Left forelimb (tissue), 1 donor: ENCODE measurements around the gene GULP1.
"Not testable (repeated sequence)": the region's sequence is repeated elsewhere in the genome, so short reads cannot be mapped to it uniquely, and the experiment has no call there.

Experiments
- DNase-seq: peaks from one replicate; pipeline ENCODE4 v3.0.0-alpha.2; 2018; ENCODE audit warnings: low spot score

GULP1 gene

GRCh38 chr2:188426121-188426520, 134.4 kb downstream of the GULP1 start:
- no peak for DNase-seq

GRCh38 chr2:188430705-188431104, 139.0 kb downstream of the GULP1 start:
- DNase-seq = no peak

GRCh38 chr2:188434018-188434417, 142.3 kb downstream of the GULP1 start:
- DNase-seq = no peak

GRCh38 chr2:188435115-188435514, 143.4 kb downstream of the GULP1 start:
- DNase-seq = no peak

- no peak for DNase-seq
These were observed 145.9 kb downstream of the GULP1 start for GRCh38 chr2:188437537-188437936.

- no peak for DNase-seq
These were observed 148.3 kb downstream of the GULP1 start for GRCh38 chr2:188439986-188440385.

GRCh38 chr2:188440849-188441248, 149.2 kb downstream of the GULP1 start:
- no peak for DNase-seq

GRCh38 chr2:188441288-188441947, 149.7 kb downstream of the GULP1 start:
- no peak for DNase-seq

GRCh38 chr2:188443207-188443606, 151.5 kb downstream of the GULP1 start:
- no peak for DNase-seq

GRCh38 chr2:188444106-188444835, 152.6 kb downstream of the GULP1 start:
- no peak for DNase-seq

GRCh38 chr2:188449561-188449960, 157.9 kb downstream of the GULP1 start:
- no peak for DNase-seq

- DNase-seq = no peak
These were observed 158.3 kb downstream of the GULP1 start for GRCh38 chr2:188449971-188450370.

GRCh38 chr2:188450732-188451483, 159.2 kb downstream of the GULP1 start:
- no peak for DNase-seq

GRCh38 chr2:188452084-188452483, 160.4 kb downstream of the GULP1 start:
- DNase-seq = no peak

GRCh38 chr2:188456114-188456909, 164.6 kb downstream of the GULP1 start:
- no peak for DNase-seq

GRCh38 chr2:188459061-188459460, 167.4 kb downstream of the GULP1 start:
- DNase-seq = no peak

- not testable (repeated sequence) for DNase-seq
These were observed 174.4 kb downstream of the GULP1 start for GRCh38 chr2:188466078-188466477.

- DNase-seq = no peak
These were observed 175.1 kb downstream of the GULP1 start for GRCh38 chr2:188466761-188467160.

- DNase-seq = no peak
These were observed 179.5 kb downstream of the GULP1 start for GRCh38 chr2:188471166-188471565.

GRCh38 chr2:188473306-188473705, 181.6 kb downstream of the GULP1 start:
- DNase-seq = no peak

GRCh38 chr2:188474316-188474715, 182.6 kb downstream of the GULP1 start:
- no peak for DNase-seq

- DNase-seq = no peak
These were observed 184.3 kb downstream of the GULP1 start for GRCh38 chr2:188475945-188476344.
